H4 (cell line): ENCODE data around the gene HSPA2. TPM values are rescaled to one million over a fixed set of nuclear protein-coding genes. Genes with fewer than 3 reads are reported as not detected.
"Not testable (repeated sequence)": the region's sequence is repeated elsewhere in the genome, so short reads cannot be mapped to it uniquely, and the experiment has no call there.

Experiments
- DNase-seq: peaks from one replicate; pipeline ENCODE4 v3.0.0-alpha.2; 2015; ENCODE audit warnings: low spot score
- total RNA-seq: library from RNA; depleted of rRNA; stranded (reverse); fragments of >200 nt; shearing (Covaris generic); gene quantifications from 2 replicates; pipeline ENCODE4 v1.2.3, GENCODE V29; 2014

HSPA2 gene
- total RNA-seq, 1 experiment from 2014 or later, result 3.7 TPM

DNA sequence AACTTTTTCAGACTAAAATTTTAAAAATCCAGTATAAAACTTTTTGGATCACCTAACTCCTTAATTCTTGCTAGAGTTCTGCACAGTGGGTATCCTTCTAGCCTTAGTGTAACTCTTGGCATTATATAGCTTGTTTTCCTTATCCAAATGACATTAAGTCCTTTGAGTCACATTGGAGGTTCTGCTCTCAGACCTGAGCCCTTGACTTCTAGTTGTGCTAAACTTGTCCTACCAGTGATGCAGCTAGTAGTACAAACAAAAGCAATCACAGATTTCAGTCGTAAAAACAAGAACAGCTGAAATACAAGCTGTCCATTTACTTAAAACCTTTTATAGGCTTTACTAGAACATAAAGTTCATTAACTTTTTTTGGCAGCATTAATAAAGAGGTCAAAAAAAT, 25.5 kb upstream of the HSPA2 start:
- DNase-seq, result no peak

DNA sequence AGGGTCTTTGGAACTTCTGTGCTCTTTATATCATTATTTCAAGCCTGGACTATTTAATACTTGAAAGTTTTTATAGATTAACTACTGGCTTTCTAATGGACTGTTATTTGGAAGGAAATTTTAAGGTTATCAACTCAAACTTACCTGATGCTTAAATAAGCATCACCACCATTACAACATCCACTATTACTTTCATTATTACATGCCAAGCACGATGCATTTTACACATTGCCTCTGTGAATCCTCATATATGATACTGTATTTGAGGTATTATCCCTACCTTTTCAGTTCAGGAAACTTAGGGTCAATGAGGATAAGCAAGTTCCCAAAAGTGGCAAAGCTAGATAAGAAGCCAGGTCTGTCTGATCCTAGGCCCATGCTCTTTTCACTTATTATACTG, 23.6 kb upstream of the HSPA2 start:
- DNase-seq, result no peak

DNA sequence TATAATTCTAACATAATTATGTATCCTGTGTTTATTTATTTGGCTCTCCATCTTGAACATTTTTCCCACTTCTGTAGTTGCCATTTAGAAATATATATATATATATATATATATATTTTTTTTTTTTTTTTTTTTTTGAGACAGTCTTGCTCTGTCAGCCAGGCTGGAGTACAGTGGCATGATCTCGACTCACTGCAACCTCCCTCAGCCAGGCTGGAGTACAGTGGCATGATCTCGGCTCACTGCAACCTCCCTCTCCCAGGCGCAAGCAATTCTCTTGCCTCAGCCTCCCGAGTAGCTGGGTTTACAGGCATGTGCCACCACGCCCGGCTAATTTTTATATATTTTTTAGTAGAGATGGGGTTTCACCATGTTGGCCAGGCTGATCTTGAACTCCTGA, 22.9 kb upstream of the HSPA2 start:
- not testable (repeated sequence) for DNase-seq

DNA sequence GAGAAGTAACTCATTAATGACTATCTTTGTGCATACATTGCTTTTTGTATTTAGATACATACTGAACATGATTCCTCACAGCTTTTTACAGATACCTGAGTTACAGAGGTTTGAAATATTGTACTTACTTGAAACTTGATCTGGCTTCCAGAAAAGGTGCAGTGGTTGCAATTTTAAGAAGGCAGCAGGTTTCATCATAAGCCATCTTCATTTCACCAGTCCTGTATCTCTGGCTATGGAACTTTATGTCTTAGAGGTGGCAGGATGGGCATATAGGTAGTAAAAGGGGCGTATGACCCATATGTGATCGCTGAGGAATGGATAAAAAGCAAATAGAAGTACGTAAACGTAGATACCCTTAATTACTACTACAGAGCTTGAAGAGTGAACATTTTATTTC, 22.3 kb upstream of the HSPA2 start:
- DNase-seq, result no peak

GRCh38 chr14:64520699-64521098, 19.8 kb upstream of the HSPA2 start:
- no peak for DNase-seq

- no peak for DNase-seq
Observed at GRCh38 chr14:64522591-64523355, 17.8 kb upstream of the HSPA2 start.

GRCh38 chr14:64525354-64525753, 15.2 kb upstream of the HSPA2 start:
- DNase-seq, result no peak

GRCh38 chr14:64531567-64531966, 9.0 kb upstream of the HSPA2 start:
- no peak for DNase-seq

DNA sequence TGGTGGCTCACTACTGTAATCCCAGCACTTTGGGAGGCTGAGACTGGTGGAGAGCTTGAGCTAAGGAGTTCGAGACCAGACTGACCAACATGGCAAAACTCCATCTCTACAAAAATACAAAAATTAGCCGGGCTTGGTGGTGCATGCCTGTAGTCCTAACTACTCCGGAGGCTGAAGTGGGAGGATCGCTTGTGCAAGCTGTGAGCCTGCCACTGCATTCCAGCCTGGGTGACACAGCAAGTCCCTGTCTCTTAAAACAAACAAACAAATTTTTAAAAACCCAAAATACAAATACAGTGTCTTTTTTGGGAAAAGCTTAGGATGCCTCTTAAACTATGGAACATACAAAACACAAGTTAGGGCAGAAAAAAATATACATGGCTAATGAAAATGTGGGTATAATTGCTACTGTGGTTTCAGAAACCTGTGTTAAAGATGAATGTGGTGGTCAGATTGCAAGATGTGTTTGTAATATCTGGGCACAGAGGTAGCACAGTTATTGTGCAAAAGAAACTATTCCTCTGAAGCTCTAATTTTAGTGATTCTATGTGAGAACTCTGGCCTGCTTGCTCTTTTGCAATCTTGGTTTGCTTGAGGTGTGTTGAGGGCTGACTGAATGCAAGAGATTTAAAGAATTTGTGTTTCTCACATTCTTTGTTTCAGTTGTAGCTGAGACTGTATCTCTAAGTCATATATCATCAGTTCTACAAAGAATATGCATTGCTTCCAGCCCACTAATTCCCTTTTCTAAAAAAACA, 3.9 kb upstream of the HSPA2 start:
- DNase-seq, result peak; percentile 54

DNA sequence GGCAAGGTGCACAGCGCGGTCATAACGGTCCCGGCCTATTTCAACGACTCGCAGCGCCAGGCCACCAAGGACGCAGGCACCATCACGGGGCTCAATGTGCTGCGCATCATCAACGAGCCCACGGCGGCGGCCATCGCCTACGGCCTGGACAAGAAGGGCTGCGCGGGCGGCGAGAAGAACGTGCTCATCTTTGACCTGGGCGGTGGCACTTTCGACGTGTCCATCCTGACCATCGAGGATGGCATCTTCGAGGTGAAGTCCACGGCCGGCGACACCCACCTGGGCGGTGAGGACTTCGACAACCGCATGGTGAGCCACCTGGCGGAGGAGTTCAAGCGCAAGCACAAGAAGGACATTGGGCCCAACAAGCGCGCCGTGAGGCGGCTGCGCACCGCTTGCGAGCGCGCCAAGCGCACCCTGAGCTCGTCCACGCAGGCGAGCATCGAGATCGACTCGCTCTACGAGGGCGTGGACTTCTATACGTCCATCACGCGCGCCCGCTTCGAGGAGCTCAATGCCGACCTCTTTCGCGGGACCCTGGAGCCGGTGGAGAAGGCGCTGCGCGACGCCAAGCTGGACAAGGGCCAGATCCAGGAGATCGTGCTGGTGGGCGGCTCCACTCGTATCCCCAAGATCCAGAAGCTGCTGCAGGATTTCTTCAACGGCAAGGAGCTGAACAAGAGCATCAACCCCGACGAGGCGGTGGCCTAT, 875 bp downstream of the HSPA2 start:
- no peak for DNase-seq

DNA sequence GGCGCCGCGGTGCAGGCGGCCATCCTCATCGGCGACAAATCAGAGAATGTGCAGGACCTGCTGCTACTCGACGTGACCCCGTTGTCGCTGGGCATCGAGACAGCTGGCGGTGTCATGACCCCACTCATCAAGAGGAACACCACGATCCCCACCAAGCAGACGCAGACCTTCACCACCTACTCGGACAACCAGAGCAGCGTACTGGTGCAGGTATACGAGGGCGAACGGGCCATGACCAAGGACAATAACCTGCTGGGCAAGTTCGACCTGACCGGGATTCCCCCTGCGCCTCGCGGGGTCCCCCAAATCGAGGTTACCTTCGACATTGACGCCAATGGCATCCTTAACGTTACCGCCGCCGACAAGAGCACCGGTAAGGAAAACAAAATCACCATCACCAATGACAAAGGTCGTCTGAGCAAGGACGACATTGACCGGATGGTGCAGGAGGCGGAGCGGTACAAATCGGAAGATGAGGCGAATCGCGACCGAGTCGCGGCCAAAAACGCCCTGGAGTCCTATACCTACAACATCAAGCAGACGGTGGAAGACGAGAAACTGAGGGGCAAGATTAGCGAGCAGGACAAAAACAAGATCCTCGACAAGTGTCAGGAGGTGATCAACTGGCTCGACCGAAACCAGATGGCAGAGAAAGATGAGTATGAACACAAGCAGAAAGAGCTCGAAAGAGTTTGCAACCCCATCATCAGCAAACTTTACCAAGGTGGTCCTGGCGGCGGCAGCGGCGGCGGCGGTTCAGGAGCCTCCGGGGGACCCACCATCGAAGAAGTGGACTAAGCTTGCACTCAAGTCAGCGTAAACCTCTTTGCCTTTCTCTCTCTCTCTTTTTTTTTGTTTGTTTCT, 1.7 kb downstream of the HSPA2 start:
- DNase-seq, result no peak

- no peak for DNase-seq
Observed at GRCh38 chr14:64542836-64543201, 2.3 kb downstream of the HSPA2 start.

- no peak for DNase-seq
Observed at GRCh38 chr14:64544607-64545312, 4.2 kb downstream of the HSPA2 start.

DNA sequence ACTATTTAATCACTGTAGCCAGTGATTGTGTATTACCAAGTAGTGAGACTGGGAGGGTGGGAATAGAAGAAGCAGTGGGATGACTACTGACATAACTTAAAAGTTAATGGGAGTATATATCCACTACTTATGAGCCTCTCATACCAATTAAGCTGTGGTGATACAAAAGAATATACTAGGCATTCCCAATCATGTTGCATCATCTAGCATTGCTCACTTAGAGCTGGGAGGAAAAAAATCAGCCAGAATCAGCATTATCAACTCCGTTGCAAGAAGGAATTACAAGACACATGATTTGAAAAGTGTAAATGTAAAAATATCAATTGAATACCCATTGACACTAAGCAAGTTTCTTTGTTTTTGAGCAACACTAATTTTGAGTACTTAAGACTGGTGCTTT, 8.5 kb downstream of the HSPA2 start:
- no peak for DNase-seq

- DNase-seq, result no peak
Observed at GRCh38 chr14:64549791-64550620, 9.5 kb downstream of the HSPA2 start, which contains the start of gene PPP1R36. TSS of gene PPP1R36 (plus strand) at chr14:64549961. CDS start at chr14:64549998, 37 bp downstream.

- DNase-seq, result no peak
Observed at GRCh38 chr14:64550621-64551333, 10.2 kb downstream of the HSPA2 start.

DNA sequence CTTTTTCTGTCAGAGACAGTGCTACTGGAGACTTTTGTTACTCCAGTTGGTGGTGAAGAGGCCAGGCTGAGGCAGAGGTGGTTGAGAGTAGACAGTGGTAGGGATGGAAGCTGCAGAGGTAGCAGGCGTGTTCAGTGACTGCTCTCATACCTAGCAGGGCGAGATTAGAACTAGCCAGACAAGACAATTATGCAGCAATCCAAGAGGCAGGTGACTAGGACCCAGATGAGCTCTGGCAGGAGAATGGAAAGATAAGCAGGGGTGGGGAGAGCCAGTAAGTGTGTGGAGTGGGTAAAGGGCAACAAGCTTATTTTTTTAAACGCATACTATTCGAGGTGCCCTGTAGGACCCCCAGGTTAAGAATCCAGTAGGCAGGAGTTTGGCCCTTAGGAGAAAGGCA, 14.0 kb downstream of the HSPA2 start:
- DNase-seq, result no peak

DNA sequence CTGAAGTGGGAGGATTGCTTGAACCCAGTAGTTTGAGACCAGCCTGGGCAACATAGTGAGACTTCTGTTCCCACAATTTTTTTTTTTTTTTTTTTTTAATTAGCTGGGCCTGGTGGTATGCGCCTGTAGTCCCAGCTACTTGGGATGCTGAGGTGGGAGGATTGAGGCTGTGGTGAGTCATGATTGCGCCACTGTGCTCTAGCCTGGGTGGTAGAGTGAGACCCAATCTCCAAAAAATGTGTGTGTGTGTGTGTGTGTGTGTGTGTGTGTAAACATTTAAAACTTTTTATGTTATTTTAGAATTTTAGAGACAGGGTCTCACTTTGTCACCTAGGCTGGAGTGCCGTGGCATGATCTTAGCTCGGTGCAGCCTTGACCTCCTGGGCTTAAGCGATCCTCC, 16.0 kb downstream of the HSPA2 start:
- peak; percentile 71 for DNase-seq

DNA sequence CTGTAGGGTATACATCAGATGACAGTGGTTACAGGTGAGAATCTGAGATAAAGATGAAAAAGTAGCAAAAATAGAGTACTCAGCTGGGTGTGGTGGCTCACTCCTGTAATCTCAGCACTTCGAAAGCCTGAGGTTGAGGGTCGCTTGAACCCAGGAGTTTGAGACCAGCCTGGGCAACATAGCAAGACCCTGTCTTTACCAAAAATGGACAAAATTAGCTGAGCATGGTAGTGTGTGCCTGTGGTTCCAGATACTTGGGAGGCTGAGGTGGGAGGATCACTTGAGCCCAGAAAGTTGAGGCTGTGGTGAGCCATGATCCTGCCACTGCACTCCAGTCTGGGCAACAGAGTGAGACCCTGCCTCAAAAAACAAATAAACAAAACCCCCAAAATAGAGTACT, 17.7 kb downstream of the HSPA2 start:
- DNase-seq, result not testable (repeated sequence)
